K562 (cell line): Measurements from ENCODE around the gene APLP1. TPM values are rescaled to one million over a fixed set of nuclear protein-coding genes. Genes with fewer than 3 reads are reported as not detected.

ENCODE experiments used
- ATAC-seq: fragments of 200-7000 bp; cut with Tn5 transposase; 3 replicates; pipeline ENCODE4 v1.9.1; 2020; ENCODE audit warnings: moderate library complexity
- BruUV-seq: library from RNA; stranded (reverse); fragments of 400-500 nt; replicated peaks from 2 replicates; lab custom pipeline; 2021; lab: Mats Ljungman, UMichigan
- CTCF ChIA-PET: fragments of 300-600 bp; formaldehyde crosslinking; extraction: SDS; loops from one replicate; lab custom pipeline; 2021; ENCODE audit warnings: low intra/inter-chr PET ratio; lab: Yijun Ruan, JAX
- POLR2A ChIA-PET: fragments of 300-600, 350-650 bp; sonication (Branson Sonifier 250); formaldehyde crosslinking; extraction: SDS; loops from one replicate; lab custom pipeline; 2021; ENCODE audit warnings: antibody characterized with exemption, inconsistent platforms; lab: Yijun Ruan, JAX
- DNase-seq, 4 experiments: peaks; one replicate each; pipeline versions ENCODE4 v3.0.0 to v3.0.0-alpha.2; 2011 to 2018; ENCODE audit warnings: low spot score in 3 of 4, mixed read lengths in 3 of 4; ENCODE audit errors: extremely low read depth in 1 of 4
- FAIRE-seq: peaks from 2 replicates; lab custom pipeline; 2011; peaks lifted over from hg19 to GRCh38; lab: Jason Lieb, UNC
- H2AFZ ChIP-seq: 2 replicates; pipeline ENCODE4 v1.6.0; 2011; ENCODE audit warnings: low read depth, low read length, control low read depth, inconsistent platforms
- H3K27ac ChIP-seq: fragments of 200-600 bp; 3 replicates; pipeline ENCODE4 v1.8.0; 2011; ENCODE audit warnings: low read depth, mild to moderate bottlenecking, control low read depth, inconsistent platforms, low read length, moderate library complexity, mixed read lengths; ENCODE audit errors: extremely low read depth
- H3K27me3 ChIP-seq, 2 experiments: fragments of 300-600 bp in 1 of 2; 2 replicates in 1 of 2; 3 replicates in 1 of 2; pipeline versions ENCODE4 v1.6.0 to v1.8.0; 2011; ENCODE audit warnings: inconsistent platforms in 2 of 2, low read length in 2 of 2, mild to moderate bottlenecking in 1 of 2, mixed read lengths in 1 of 2, moderate library complexity in 1 of 2; ENCODE audit not compliant: control insufficient read depth in 2 of 2, insufficient read depth in 2 of 2
- H3K36me3 ChIP-seq: fragments of 300-600 bp; 3 replicates; pipeline ENCODE4 v1.8.0; 2011; ENCODE audit warnings: mild to moderate bottlenecking, low read length, inconsistent platforms; ENCODE audit not compliant: control insufficient read depth, insufficient read depth
- H3K4me1 ChIP-seq, 2 experiments: fragments of 200-600 bp in 1 of 2; replicated peaks in 1 of 2; 2 replicates in 1 of 2; 3 replicates in 1 of 2; pipeline versions ENCODE4 v1.5.1 to v1.8.0; 2011; ENCODE audit warnings: inconsistent platforms in 2 of 2, low read length in 2 of 2, mild to moderate bottlenecking in 1 of 2, mixed read lengths in 1 of 2, moderate library complexity in 1 of 2; ENCODE audit not compliant: control insufficient read depth in 2 of 2, insufficient read depth in 2 of 2
- H3K4me2 ChIP-seq: 2 replicates; pipeline ENCODE4 v1.6.1; 2011; ENCODE audit warnings: low read length, control low read depth, inconsistent platforms, mixed read lengths; ENCODE audit not compliant: insufficient read depth
- H3K4me3 ChIP-seq: fragments of 200-600 bp; sonication (generic), shearing (Covaris generic); 2 replicates; pipeline ENCODE4 v1.5.1; 2016; ENCODE audit warnings: control low read depth, inconsistent platforms
- H3K79me2 ChIP-seq: fragments of 200-600 bp; 3 replicates; pipeline ENCODE4 v1.8.0; 2011; ENCODE audit warnings: low read length, inconsistent platforms; ENCODE audit not compliant: control insufficient read depth, insufficient read depth
- H3K9ac ChIP-seq, 2 experiments: 2 replicates each; pipeline versions ENCODE4 v1.6.0 to v1.6.1; 2011; ENCODE audit warnings: low read depth in 2 of 2, low read length in 2 of 2, control low read depth in 1 of 2, inconsistent platforms in 1 of 2, mild to moderate bottlenecking in 1 of 2, mixed read lengths in 1 of 2; ENCODE audit not compliant: insufficient read depth in 1 of 2
- H3K9me1 ChIP-seq: one replicate; pipeline ENCODE4 v1.6.0; 2011; ENCODE audit warnings: inconsistent platforms, mild to moderate bottlenecking, low read length, moderate library complexity; ENCODE audit not compliant: control insufficient read depth, insufficient read depth
- H3K9me3 ChIP-seq: replicated peaks from 2 replicates; pipeline ENCODE4 v1.5.1; 2011; ENCODE audit warnings: low read depth, low read length, inconsistent platforms; ENCODE audit not compliant: control insufficient read depth, insufficient read depth
- H4K20me1 ChIP-seq: replicated peaks from 2 replicates; pipeline ENCODE4 v1.6.1; 2011; ENCODE audit warnings: low read length, inconsistent platforms, mixed read lengths; ENCODE audit not compliant: control insufficient read depth, insufficient read depth
- ARHGAP35 ChIP-seq: fragments of 450-650 bp; IDR thresholded peaks from 2 replicates; pipeline ENCODE4 v1.6.1; 2018; ENCODE audit not compliant: partially characterized antibody
- CHD7 ChIP-seq: fragments of 200-600 bp; sonication (generic); IDR thresholded peaks from one replicate; pipeline ENCODE4 v1.6.1; 2012; ENCODE audit warnings: mild to moderate bottlenecking, low read depth, low read length, inconsistent platforms
- HDAC1 ChIP-seq, 2 experiments: fragments of 450-650 bp; IDR thresholded peaks; 2 replicates each; pipeline ENCODE4 v1.6.1; 2016 to 2017; ENCODE audit warnings: inconsistent platforms in 1 of 2, mild to moderate bottlenecking in 1 of 2, moderate library complexity in 1 of 2
- HOXB6 ChIP-seq: fragments of 250-450 bp; sonication (Bioruptor Pico); IDR thresholded peaks from 2 replicates; pipeline ENCODE4 v1.5.1; 2022; ENCODE audit warnings: mild to moderate bottlenecking, borderline replicate concordance
- KLF10 ChIP-seq: fragments of 250-450 bp; sonication (Bioruptor Pico); IDR thresholded peaks from 2 replicates; pipeline ENCODE4 v1.6.1; 2021; ENCODE audit warnings: matching md5 sums
- PTTG1 ChIP-seq: fragments of 450-650 bp; IDR thresholded peaks from 2 replicates; pipeline ENCODE4 v1.6.1; 2016; ENCODE audit warnings: low read depth, mild to moderate bottlenecking, missing genetic modification characterization, missing compliant biosample characterization
- SMARCA4 ChIP-seq: fragments of 450-650 bp; IDR thresholded peaks from 2 replicates; pipeline ENCODE4 v1.6.1; 2016
- SMARCC2 ChIP-seq: fragments of 450-650 bp; IDR thresholded peaks from 2 replicates; pipeline ENCODE4 v1.6.1; 2017; ENCODE audit warnings: antibody characterized with exemption, moderate library complexity, mild to moderate bottlenecking, low read depth
- SMC3 ChIP-seq: conservative IDR thresholded peaks from 2 replicates; pipeline ENCODE4 v1.6.1; 2011; ENCODE audit warnings: low read depth, low read length, improper control_type of control experiment; ENCODE audit not compliant: insufficient read depth
- ZNF717 ChIP-seq: fragments of 250-450 bp; sonication (Bioruptor Pico); IDR thresholded peaks from 2 replicates; pipeline ENCODE4 v1.5.0; 2021
- ZZZ3 ChIP-seq: fragments of 450-650 bp; IDR thresholded peaks from 2 replicates; pipeline ENCODE4 v1.6.1; 2016; ENCODE audit warnings: antibody characterized with exemption, mild to moderate bottlenecking, moderate library complexity
- WGBS: fragments of 100-300 bp; shearing (Covaris generic); methylation state at CpG from one replicate; pipeline ENCODE4 v1.1.6; 2016; ENCODE audit warnings: low coverage, mixed read lengths; ENCODE audit not compliant: insufficient coverage; ENCODE audit errors: missing lambda C conversion rate; 5-methylcytosine and 5-hydroxymethylcytosine counted together
- in situ Hi-C: fragments of 300-500 bp; cut with MboI; formaldehyde crosslinking; loops from 4 replicates; pipeline ENCODE4 v1.15.0; 2018; ENCODE audit warnings: inconsistent platforms, mixed read lengths
- intact Hi-C: fragments of 100-400 bp; cut with micrococcal nuclease; formaldehyde crosslinking; loops from 2 replicates; pipeline ENCODE4 v1.14.2; 2022
- polyA plus RNA-seq, 8 experiments: library from polyadenylated mRNA; depleted of rRNA in 4 of 8; stranded (reverse) in 5 of 8; unstranded in 3 of 8; fragments of >200 nt; fragmentation: Nextera tagmentation in 2 of 8; fragmentation: Illumina TruSeq in 1 of 8; extraction: Ambion mirVana in 2 of 8; extraction: Trizol in 1 of 8; gene quantifications; 2 replicates each; pipeline versions ENCODE4 v1.2.1 to v1.2.3, GENCODE V29; 2011 to 2014; ENCODE audit warnings: inconsistent platforms in 1 of 8, missing spikeins in 1 of 8
- total RNA-seq, 7 experiments: library from RNA; depleted of rRNA in 6 of 7; stranded (reverse); fragments of >200 nt in 6 of 7; fragmentation: Illumina TruSeq in 2 of 7; extraction: Trizol in 2 of 7; gene quantifications; 2 replicates each; pipeline versions ENCODE4 v1.2.1 to v1.2.3, GENCODE V29; 2011 to 2021; ENCODE audit warnings: low replicate concordance in 1 of 7

APLP1 gene
- total and polyA plus RNA-seq, 9 of the 15 experiments (the other 6 are each of a cell fraction or from before 2014, with no cell fraction given), result 0.69 to 9.9 (median 4.7) TPM

- no peak overlapping the region for H3K9ac ChIP-seq
- no peaks in the 10 kb centered on the region for H3K9me3 ChIP-seq
- POLR2A ChIA-PET, result interaction anchor here (0.8 to 1.4 kb wide), 4 partner anchors 10 to 1664 kb away, joined by 3 to 9 read pairs (median 4); no protein-coding TSS in a partner anchor
- BruUV-seq, result no TSS peak
- H3K36me3 ChIP-seq, result no peaks in the 10 kb centered on the region
- ATAC-seq, result peak; percentile 100
- CTCF ChIA-PET, result no interaction called here
- no peaks in the 10 kb centered on the region for H3K79me2 ChIP-seq
- H3K4me2 ChIP-seq, result no peak overlapping the region
- intact Hi-C loops (no loop called here), in situ Hi-C loops (no loop called here)
- no peak overlapping the region for H2AFZ ChIP-seq
- peaks cover 13% of the 10 kb centered on the region; the same call in 1 of the 2 replicates for H4K20me1 ChIP-seq
- DNase-seq, result peak; percentile 91 to 96 (median 94)
- H3K27me3 ChIP-seq, result peaks cover 13 to 27% of the 10 kb centered on the region in 2 experiments; a peak in 4 of 5 replicates
- H3K27ac ChIP-seq, result no peak overlapping the region
- peaks cover 8 to 12% of the 10 kb centered on the region in 2 experiments; a peak in 4 of 5 replicates for H3K4me1 ChIP-seq
- no peak overlapping the region for H3K4me3 ChIP-seq
- WGBS, result under 1% methylated on average over 28 of the region's 28 CpGs
- H3K9me1 ChIP-seq, result no peaks in the 10 kb centered on the region
- FAIRE-seq, result peak; percentile 95
- TF ChIP-seq PTTG1 (tag) (no peak), ARHGAP35 (no peak), KLF10 (CRISPR knock-in tag) (no peak), SMARCC2 (no peak), CHD7 (no peak), ZNF717 (CRISPR knock-in tag) (no peak), HDAC1 (IDR thresholded peaks at IDR 0.05) (peak in 1 of 2 experiments; percentile 89; a peak in 2 of 4 replicates), SMARCA4 (no peak), HOXB6 (CRISPR knock-in tag) (no peak), ZZZ3 (no peak), SMC3 (no peak)
Measured at GRCh38 chr19:35879770-35880317, 11.5 kb downstream of the APLP1 start.
